Measurements from ENCODE around the gene PIK3C2A.
"Not testable (repeated sequence)": the region's sequence is repeated elsewhere in the genome, so short reads cannot be mapped to it uniquely, and the experiment has no call there.

The PIK3C2A gene

GRCh38 chr11:17207317-17208256 lies at the start of gene PIK3C2A:
Gene PIK3C2A, minus strand, starts transcription at chr11:17207986. Its CDS starts 38,245 bp downstream, at chr11:17169741.
- DNase-seq (ENCODE audit: low spot score) = peak; percentile 95

- no peak for DNase-seq (ENCODE audit: low spot score)
These were observed 49.4 kb upstream of the PIK3C2A start for GRCh38 chr11:17257196-17257595.

GRCh38 chr11:17256512-17256911 lies 48.7 kb upstream of the PIK3C2A start:
- DNase-seq (ENCODE audit: low spot score) = no peak

- DNase-seq (ENCODE audit: low spot score) = no peak
These were observed 44.9 kb upstream of the PIK3C2A start for GRCh38 chr11:17252704-17253103.

GRCh38 chr11:17250561-17251350 lies 43.0 kb upstream of the PIK3C2A start:
- no peak for DNase-seq (ENCODE audit: low spot score)

- no peak for DNase-seq (ENCODE audit: low spot score)
These were observed 36.3 kb upstream of the PIK3C2A start for GRCh38 chr11:17244046-17244445.

GRCh38 chr11:17242954-17243353 lies 35.2 kb upstream of the PIK3C2A start:
- not testable (repeated sequence) for DNase-seq (ENCODE audit: low spot score)

GRCh38 chr11:17240780-17241179 lies 33.0 kb upstream of the PIK3C2A start:
- no peak for DNase-seq (ENCODE audit: low spot score)

GRCh38 chr11:17239927-17240326 lies 32.1 kb upstream of the PIK3C2A start:
- DNase-seq (ENCODE audit: low spot score) = not testable (repeated sequence)

- DNase-seq (ENCODE audit: low spot score) = no peak
These were observed 30.6 kb upstream of the PIK3C2A start for GRCh38 chr11:17238377-17238776.

- DNase-seq (ENCODE audit: low spot score) = no peak
These were observed 25.3 kb upstream of the PIK3C2A start for GRCh38 chr11:17233101-17233500.

- DNase-seq (ENCODE audit: low spot score) = no peak
These were observed 23.4 kb upstream of the PIK3C2A start for GRCh38 chr11:17230867-17231851.

- no peak for DNase-seq (ENCODE audit: low spot score)
These were observed 21.8 kb upstream of the PIK3C2A start for GRCh38 chr11:17229481-17230152.

- not testable (repeated sequence) for DNase-seq (ENCODE audit: low spot score)
These were observed 20.6 kb upstream of the PIK3C2A start for GRCh38 chr11:17228186-17228925.

GRCh38 chr11:17224727-17225126 lies 16.9 kb upstream of the PIK3C2A start:
- no peak for DNase-seq (ENCODE audit: low spot score)

- DNase-seq (ENCODE audit: low spot score) = no peak
These were observed 14.2 kb upstream of the PIK3C2A start for GRCh38 chr11:17221968-17222367.

- no peak for DNase-seq (ENCODE audit: low spot score)
These were observed 11.2 kb upstream of the PIK3C2A start for GRCh38 chr11:17219016-17219415.

GRCh38 chr11:17218403-17218802 lies 10.6 kb upstream of the PIK3C2A start:
- DNase-seq (ENCODE audit: low spot score) = no peak

- DNase-seq (ENCODE audit: low spot score) = no peak
These were observed 9.6 kb upstream of the PIK3C2A start for GRCh38 chr11:17217401-17217800.

- DNase-seq (ENCODE audit: low spot score) = no peak
These were observed 6.6 kb upstream of the PIK3C2A start for GRCh38 chr11:17214338-17214737.

Data from germinal center (tissue), 1 donor.